NB4 (cell line): Measurements from ENCODE around the gene SRC.
"Not testable (repeated sequence)": the region's sequence is repeated elsewhere in the genome, so short reads cannot be mapped to it uniquely, and the experiment has no call there.

Experiments used
- DNase-seq: peaks from one replicate; pipeline ENCODE4 v3.0.0; 2010; ENCODE audit warnings: low read depth
- H3K4me3 ChIP-seq: one replicate; pipeline ENCODE4 v1.5.1; 2011; ENCODE audit warnings: mild to moderate bottlenecking, low read depth, low read length, moderate library complexity
- CTCF ChIP-seq: IDR thresholded peaks from one replicate; pipeline ENCODE4 v1.5.1; 2012; ENCODE audit warnings: low read depth, low read length
- MAX ChIP-seq: IDR thresholded peaks from 2 replicates; pipeline ENCODE4 v1.6.1; 2011; ENCODE audit warnings: low read depth, low read length
- MYC ChIP-seq: IDR thresholded peaks from 2 replicates; pipeline ENCODE4 v1.6.1; 2011; ENCODE audit warnings: low read depth, low read length
- POLR2A ChIP-seq: IDR thresholded peaks from 2 replicates; pipeline ENCODE4 v1.6.1; 2011; ENCODE audit warnings: mild to moderate bottlenecking; ENCODE audit not compliant: insufficient read length; ENCODE audit errors: extremely low read depth

Gene SRC

GRCh38 chr20:37365760-37366638 lies 20.1 kb downstream of the SRC start:
- TF ChIP-seq CTCF (no peak), POLR2A (no peak), MAX (no peak), MYC (no peak)
- no peak overlapping the region for H3K4me3 ChIP-seq
- DNase-seq = peak; percentile 70

GRCh38 chr20:37366743-37367142 lies 20.8 kb downstream of the SRC start:
- H3K4me3 ChIP-seq = no peak overlapping the region
- TF ChIP-seq POLR2A = no peak
- TF ChIP-seq MYC = no peak
- TF ChIP-seq CTCF = no peak
- TF ChIP-seq MAX = no peak

GRCh38 chr20:37369846-37370245 lies 23.9 kb downstream of the SRC start:
- no peak for TF ChIP-seq MYC
- TF ChIP-seq MAX = no peak
- no peak for TF ChIP-seq CTCF
- DNase-seq = no peak

More at GRCh38 chr20:37366743-37367142, 20.8 kb downstream of the SRC start:
- no peak for DNase-seq

GRCh38 chr20:37371845-37372244 lies 25.9 kb downstream of the SRC start:
- not testable (repeated sequence) for DNase-seq, H3K4me3 ChIP-seq

More at GRCh38 chr20:37369846-37370245, 23.9 kb downstream of the SRC start:
- H3K4me3 ChIP-seq = no peak overlapping the region

- H3K4me3 ChIP-seq = no peak overlapping the region
- no peak for DNase-seq
- TF ChIP-seq MAX = no peak
- TF ChIP-seq MYC = no peak
- TF ChIP-seq POLR2A = no peak
- TF ChIP-seq CTCF = no peak
Measured at GRCh38 chr20:37372441-37372840, 26.5 kb downstream of the SRC start.

- TF ChIP-seq MAX (no peak), CTCF (no peak), MYC (no peak), POLR2A (no peak)
- no peak for DNase-seq
- no peak overlapping the region for H3K4me3 ChIP-seq
Measured at GRCh38 chr20:37373020-37373598, 27.2 kb downstream of the SRC start.
